Esophagus muscularis mucosa (tissue), 4 donors: ENCODE data around the gene TENM3. TPM values are rescaled to one million over a fixed set of nuclear protein-coding genes. Genes with fewer than 3 reads are reported as not detected.
A peak's percentile ranks its signal among the peaks of the same experiment; 100 is the strongest.

Source experiments
- DNase-seq: peaks from one replicate; pipeline ENCODE4 v3.0.0-alpha.2; 2017; ENCODE audit errors: extremely low spot score
- H3K27ac ChIP-seq, 4 donors: fragments of 200-600 bp; sonication (generic); replicated peaks in 1 of 4; 1 replicate in 3 of 4; 2 replicates in 1 of 4; pipeline ENCODE4 v1.5.1; 2016 to 2019; ENCODE audit warnings: mild to moderate bottlenecking in 1 of 4
- H3K27me3 ChIP-seq, 4 donors: fragments of 200-600 bp; sonication (generic); one replicate each; pipeline versions ENCODE4 v1.5.1 to v1.6.0; 2016 to 2019
- H3K36me3 ChIP-seq, 4 donors: fragments of 200-600 bp; sonication (generic); one replicate each; pipeline ENCODE4 v1.5.1; 2016 to 2019
- H3K4me1 ChIP-seq, 4 donors: fragments of 200-600 bp; sonication (generic); one replicate each; pipeline ENCODE4 v1.5.1; 2016 to 2019
- H3K4me3 ChIP-seq, 4 donors: fragments of 200-600 bp; sonication (generic); 1 replicate in 2 of 4; 2 replicates in 2 of 4; pipeline ENCODE4 v1.5.1; 2016 to 2019; ENCODE audit warnings: mild to moderate bottlenecking in 4 of 4, moderate library complexity in 1 of 4
- H3K9me3 ChIP-seq, 4 donors: fragments of 200-600 bp; sonication (generic); 1 replicate in 3 of 4; 2 replicates in 1 of 4; pipeline ENCODE4 v1.5.1; 2016 to 2019
- CTCF ChIP-seq, 3 experiments: fragments of 200-600 bp in 2 of 3; fragments of 450-650 bp in 1 of 3; sonication (generic) in 2 of 3; IDR thresholded peaks; one replicate each; pipeline ENCODE4 v1.5.1; 2017 to 2019; ENCODE audit warnings: antibody characterized with exemption in 3 of 3, mild to moderate bottlenecking in 2 of 3, moderate library complexity in 1 of 3
- EP300 ChIP-seq: sonication (generic); formaldehyde crosslinking; IDR thresholded peaks from one replicate; pipeline ENCODE4 v1.6.1; 2017; ENCODE audit warnings: antibody characterized with exemption
- POLR2A ChIP-seq: fragments of 450-650 bp; IDR thresholded peaks from one replicate; pipeline ENCODE4 v1.6.1; 2017; ENCODE audit warnings: antibody characterized with exemption, moderate library complexity, mild to moderate bottlenecking, low read depth
- POLR2AphosphoS5 ChIP-seq, 2 donors: sonication (generic); formaldehyde crosslinking; IDR thresholded peaks; one replicate each; pipeline ENCODE4 v1.6.1; 2017; ENCODE audit warnings: antibody characterized with exemption in 2 of 2
- WGBS: methylation state at CpG from one replicate; pipeline ENCODE4 v1.1.5; 2018; 5-methylcytosine and 5-hydroxymethylcytosine counted together
- intact Hi-C: fragments of 100-400 bp; cut with DNase I; formaldehyde crosslinking; loops from one replicate; pipeline ENCODE4 v1.15.1; 2023
- total RNA-seq, 4 donors: library from RNA; depleted of rRNA; stranded (reverse); fragments of >200 nt; gene quantifications; one replicate each; pipeline versions ENCODE4 v1.1.0 to v1.2.1, GENCODE V29; 2016

TENM3 gene
- total RNA-seq, 4 donors from 2014 or later, result 16.2 to 30.5 (median 28.3) TPM

DNA sequence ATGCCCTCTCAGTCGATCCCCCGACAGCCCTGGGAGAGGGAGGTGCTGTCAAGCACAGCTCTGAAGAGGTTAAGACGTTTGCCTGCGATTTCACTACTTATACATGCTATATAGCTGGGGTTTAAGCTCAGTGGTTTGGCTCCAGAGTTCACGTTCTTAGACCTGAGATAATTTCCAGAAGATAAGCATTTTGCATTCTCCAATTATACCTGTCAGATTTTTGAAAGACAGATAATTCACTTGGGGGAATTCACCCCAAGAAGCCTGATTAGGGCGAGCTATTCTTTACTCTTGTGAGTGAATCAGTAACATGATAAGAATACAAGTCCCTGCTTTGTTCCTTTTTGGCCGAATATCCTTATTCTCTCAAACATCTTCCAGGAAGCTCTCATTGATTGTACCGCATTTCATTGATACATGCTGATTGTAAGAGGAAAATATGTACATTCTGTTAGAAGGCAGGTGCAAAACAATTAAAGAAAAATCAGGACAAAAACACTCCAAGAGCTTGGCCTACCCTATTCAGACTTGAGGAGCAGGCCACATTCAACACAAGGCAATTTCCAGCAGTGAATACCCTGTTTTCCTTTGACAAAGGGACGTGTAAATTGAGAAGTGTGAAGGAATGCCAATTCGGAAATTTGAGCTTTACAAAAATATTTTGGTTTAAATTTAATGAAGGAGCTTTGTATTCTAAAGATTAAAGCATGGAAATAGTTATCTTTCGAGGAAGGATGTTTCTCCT, 30.2 kb downstream of the TENM3 start:
- 89% methylated on average over 11 of the region's 11 CpGs for WGBS
- TF ChIP-seq POLR2A, result no peak
- TF ChIP-seq CTCF (IDR thresholded peaks at IDR 0.05), result no peak
- TF ChIP-seq POLR2AphosphoS5 (IDR thresholded peaks at IDR 0.05), result no peak
- TF ChIP-seq EP300, result no peak
- intact Hi-C loops, result no loop called here
- Histone ChIP-seq H3K4me3 (no peak overlapping the region), H3K9me3 (no peaks in the 10 kb centered on the region), H3K27me3 (no peaks in the 10 kb centered on the region), H3K4me1 (peaks cover 0 to 22% (median 16%) of the 10 kb centered on the region in 4 donors), H3K27ac (no peak overlapping the region), H3K36me3 (no peaks in the 10 kb centered on the region)
- DNase-seq, result peak; percentile 80

DNA sequence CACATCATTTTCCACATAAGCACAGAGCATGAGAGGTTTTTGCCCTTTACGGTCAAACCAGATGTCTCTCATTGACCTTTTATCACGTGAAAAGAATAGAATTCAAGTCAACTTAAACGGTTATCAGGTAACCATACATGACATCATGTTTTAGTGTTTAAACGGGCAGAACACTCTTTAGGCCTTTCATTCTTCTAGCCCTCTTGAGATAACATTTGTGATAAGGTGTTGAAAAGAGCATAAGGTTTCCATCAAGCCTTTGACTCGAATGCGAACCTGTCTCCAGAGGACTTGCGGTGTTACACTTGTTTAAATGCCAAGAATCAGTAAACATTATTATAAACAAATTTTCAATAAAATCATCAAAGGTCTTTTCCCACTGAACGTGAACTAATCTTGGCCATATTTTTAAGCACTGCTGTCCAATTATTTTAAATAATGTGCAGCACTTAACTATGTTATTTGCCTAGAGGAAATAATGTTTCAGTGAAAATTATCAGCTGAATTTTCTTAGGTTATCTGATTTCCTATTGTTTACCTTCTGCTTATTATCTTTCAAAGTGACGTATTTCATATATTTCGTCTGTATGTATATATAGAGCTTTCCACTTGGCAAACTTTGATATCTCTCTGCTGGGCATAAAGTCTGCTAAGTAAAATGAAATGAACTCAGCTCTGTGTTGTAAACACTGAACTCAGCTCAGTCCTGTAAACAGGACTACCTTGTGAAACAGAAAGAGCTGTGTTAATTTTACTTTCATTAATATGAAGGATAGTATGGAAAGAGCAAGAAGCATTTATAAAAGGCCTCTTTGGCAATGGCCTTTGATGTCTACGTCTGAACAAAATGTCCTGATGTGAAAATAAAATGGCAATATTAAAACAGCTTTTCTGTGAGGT, 33.3 kb downstream of the TENM3 start:
- Histone ChIP-seq H3K27ac (peak overlapping the region in 1 of 4 donors; percentile 37), H3K4me3 (no peak overlapping the region), H3K4me1 (peaks cover 0 to 22% (median 16%) of the 10 kb centered on the region in 4 donors), H3K27me3 (no peaks in the 10 kb centered on the region), H3K36me3 (no peaks in the 10 kb centered on the region), H3K9me3 (no peaks in the 10 kb centered on the region)
- TF ChIP-seq EP300 (no peak), CTCF (IDR thresholded peaks at IDR 0.05) (no peak), POLR2AphosphoS5 (IDR thresholded peaks at IDR 0.05) (no peak), POLR2A (no peak)
- DNase-seq, result peak; percentile 24
- intact Hi-C loops, result no loop called here
- 68% methylated on average over 11 of the region's 11 CpGs for WGBS

DNA sequence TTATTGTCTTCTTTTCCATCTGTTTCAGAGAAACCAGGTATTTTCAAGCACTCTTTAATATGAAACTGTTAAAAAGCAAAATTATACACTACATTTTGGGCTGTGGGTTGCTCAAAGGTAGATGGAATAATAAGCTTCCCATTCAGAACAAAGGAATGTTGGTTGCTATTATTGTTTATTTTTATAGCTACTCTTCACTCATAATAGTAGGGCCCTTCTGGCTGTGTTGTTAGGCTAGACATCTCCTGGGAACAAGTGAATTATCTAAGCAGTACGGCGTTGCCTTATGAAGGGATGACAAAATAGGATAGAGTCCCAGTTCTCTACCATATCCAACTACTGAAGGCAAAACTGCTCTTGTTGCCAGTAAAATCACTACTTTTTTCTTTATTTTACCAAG, 34.2 kb downstream of the TENM3 start:
- H3K27me3 ChIP-seq, result no peaks in the 10 kb centered on the region
- no peak overlapping the region for H3K4me3 ChIP-seq
- DNase-seq, result no peak
- peak overlapping the region in 1 of 4 donors; percentile 37 for H3K27ac ChIP-seq
- intact Hi-C loops, result no loop called here
- H3K9me3 ChIP-seq, result no peaks in the 10 kb centered on the region
- H3K4me1 ChIP-seq, result peaks cover 0 to 18% (median 12%) of the 10 kb centered on the region in 4 donors
- no peaks in the 10 kb centered on the region for H3K36me3 ChIP-seq
- WGBS, result 49% methylated on average over 2 of the region's 2 CpGs
- TF ChIP-seq CTCF (IDR thresholded peaks at IDR 0.05) (no peak), POLR2AphosphoS5 (IDR thresholded peaks at IDR 0.05) (no peak), EP300 (no peak), POLR2A (no peak)

DNA sequence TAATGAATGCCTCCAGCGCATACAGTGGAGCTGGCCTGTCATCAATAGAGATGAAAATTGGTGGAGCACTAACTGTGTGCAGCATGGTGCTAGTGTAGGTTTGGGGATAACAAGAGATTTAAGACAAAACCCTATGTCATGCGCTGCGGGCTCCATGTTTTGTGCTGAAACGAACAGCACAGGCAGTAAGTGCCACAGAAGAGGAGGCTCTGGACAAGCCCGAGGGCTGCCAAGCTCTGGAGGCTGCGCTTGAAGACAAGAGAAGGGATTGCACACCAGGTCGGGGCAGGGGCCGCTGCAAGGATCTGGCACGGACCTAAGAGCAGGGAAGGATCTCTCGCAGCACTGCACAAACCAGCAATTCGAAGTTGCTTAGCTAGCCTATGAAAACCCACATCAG, 35.5 kb downstream of the TENM3 start:
- H3K4me3 ChIP-seq, result no peak overlapping the region
- no peak for TF ChIP-seq CTCF (IDR thresholded peaks at IDR 0.05)
- no peak overlapping the region for H3K27ac ChIP-seq
- WGBS, result 97% methylated on average over 11 of the region's 11 CpGs
- H3K9me3 ChIP-seq, result no peaks in the 10 kb centered on the region
- peaks cover 0 to 14% (median 12%) of the 10 kb centered on the region in 4 donors for H3K4me1 ChIP-seq
- H3K27me3 ChIP-seq, result no peaks in the 10 kb centered on the region
- intact Hi-C loops, result no loop called here
- no peaks in the 10 kb centered on the region for H3K36me3 ChIP-seq
- DNase-seq, result peak; percentile 89
